Cardiac muscle cell (in vitro differentiated cells and primary cell): Measurements from ENCODE around the gene CNP. TPM values are rescaled to one million over a fixed set of nuclear protein-coding genes. Genes with fewer than 3 reads are reported as not detected.
"Not testable (repeated sequence)": the region's sequence is repeated elsewhere in the genome, so short reads cannot be mapped to it uniquely, and the experiment has no call there.

ENCODE experiments used
- DNase-seq, 2 donors: peaks; one replicate each; pipeline versions ENCODE4 v3.0.0 to v3.0.0-alpha.2; 2010 to 2017; ENCODE audit warnings: low read depth in 1 of 2, low spot score in 1 of 2
- H3K27ac ChIP-seq: fragments of 200-600 bp; sonication (generic); 2 replicates; pipeline ENCODE4 v1.5.1; 2016
- H3K27me3 ChIP-seq: fragments of 200-600 bp; sonication (generic); 2 replicates; pipeline ENCODE4 v1.6.0; 2016; ENCODE audit warnings: control low read depth
- H3K36me3 ChIP-seq: fragments of 200-600 bp; sonication (generic); 2 replicates; pipeline ENCODE4 v1.5.1; 2016; ENCODE audit warnings: control low read depth
- H3K4me1 ChIP-seq: fragments of 200-600 bp; sonication (generic); 2 replicates; pipeline ENCODE4 v1.8.1; 2017; ENCODE audit warnings: low read depth, mild to moderate bottlenecking, mixed run types
- H3K4me3 ChIP-seq: fragments of 200-600 bp; sonication (generic); 2 replicates; pipeline ENCODE4 v1.5.1; 2016; ENCODE audit warnings: mild to moderate bottlenecking
- H3K9me3 ChIP-seq: fragments of 200-600 bp; sonication (generic); 2 replicates; pipeline ENCODE4 v1.5.1; 2017; ENCODE audit warnings: low read depth, mild to moderate bottlenecking, control low read depth
- polyA plus RNA-seq: library from polyadenylated mRNA; unstranded; fragments of >200 nt; fragmentation: Nextera tagmentation; extraction: Ambion mirVana; gene quantifications from 2 replicates; pipeline ENCODE4 v1.2.1, GENCODE V29; 2016
- total RNA-seq: library from RNA; depleted of rRNA; stranded (reverse); fragments of >200 nt; gene quantifications from 2 replicates; pipeline ENCODE4 v1.2.3, GENCODE V29; 2016
- TF ChIP-seq, protein P1 (sequence below): IDR thresholded peaks from 2 replicates; pipeline ENCODE4 v1.5.1; 2012; ENCODE audit warnings: low read depth, mild to moderate bottlenecking, low read length

Gene CNP
- total and polyA plus RNA-seq, 2 experiments from 2014 or later, result 69.0 to 82.8 TPM

- Histone ChIP-seq H3K27ac (peak overlapping the region; percentile 76), H3K9me3 (no peaks in the 10 kb centered on the region), H3K4me1 (peaks cover 4% of the 10 kb centered on the region), H3K27me3 (no peaks in the 10 kb centered on the region), H3K36me3 (no peaks in the 10 kb centered on the region), H3K4me3 (no peak overlapping the region)
- DNase-seq, result peak in 1 of 2 donors; percentile 51
- TF ChIP-seq, protein P1, sequence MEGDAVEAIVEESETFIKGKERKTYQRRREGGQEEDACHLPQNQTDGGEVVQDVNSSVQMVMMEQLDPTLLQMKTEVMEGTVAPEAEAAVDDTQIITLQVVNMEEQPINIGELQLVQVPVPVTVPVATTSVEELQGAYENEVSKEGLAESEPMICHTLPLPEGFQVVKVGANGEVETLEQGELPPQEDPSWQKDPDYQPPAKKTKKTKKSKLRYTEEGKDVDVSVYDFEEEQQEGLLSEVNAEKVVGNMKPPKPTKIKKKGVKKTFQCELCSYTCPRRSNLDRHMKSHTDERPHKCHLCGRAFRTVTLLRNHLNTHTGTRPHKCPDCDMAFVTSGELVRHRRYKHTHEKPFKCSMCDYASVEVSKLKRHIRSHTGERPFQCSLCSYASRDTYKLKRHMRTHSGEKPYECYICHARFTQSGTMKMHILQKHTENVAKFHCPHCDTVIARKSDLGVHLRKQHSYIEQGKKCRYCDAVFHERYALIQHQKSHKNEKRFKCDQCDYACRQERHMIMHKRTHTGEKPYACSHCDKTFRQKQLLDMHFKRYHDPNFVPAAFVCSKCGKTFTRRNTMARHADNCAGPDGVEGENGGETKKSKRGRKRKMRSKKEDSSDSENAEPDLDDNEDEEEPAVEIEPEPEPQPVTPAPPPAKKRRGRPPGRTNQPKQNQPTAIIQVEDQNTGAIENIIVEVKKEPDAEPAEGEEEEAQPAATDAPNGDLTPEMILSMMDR, result no peak
These were observed 46.6 kb upstream of the CNP start for GRCh38 chr17:41919840-41920579.

DNA sequence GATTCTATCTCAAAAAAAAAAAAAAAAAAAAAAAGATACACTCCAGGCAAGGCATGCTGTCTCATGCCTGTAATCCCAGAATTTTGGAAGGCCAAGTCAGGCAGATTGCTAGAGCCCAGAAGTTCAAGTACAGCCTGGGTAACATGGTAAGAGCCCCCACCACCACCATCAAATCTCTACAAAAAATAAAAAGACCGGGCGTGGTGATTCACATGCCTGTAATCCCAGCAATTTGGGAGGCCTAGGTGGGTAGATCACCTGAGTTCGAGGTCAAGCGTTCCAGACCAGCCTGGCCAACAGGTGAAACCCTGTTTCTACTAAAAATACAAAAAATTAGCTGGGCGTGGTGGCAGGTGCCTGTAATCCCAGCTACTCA is 46.0 kb upstream of the CNP start:
- Histone ChIP-seq H3K4me3 (no peak overlapping the region), H3K27ac (no peak overlapping the region)

GRCh38 chr17:41925991-41926590 is 40.5 kb upstream of the CNP start:
- H3K9me3 ChIP-seq, result no peaks in the 10 kb centered on the region
- no peak overlapping the region for H3K4me3 ChIP-seq
- no peaks in the 10 kb centered on the region for H3K27me3 ChIP-seq
- no peak for DNase-seq
- no peak overlapping the region for H3K27ac ChIP-seq
- no peaks in the 10 kb centered on the region for H3K36me3 ChIP-seq
- TF ChIP-seq, protein P1, result no peak
- H3K4me1 ChIP-seq, result peaks cover 6% of the 10 kb centered on the region

More for the DNA sequence above, 46.0 kb upstream of the CNP start:
- no peak for DNase-seq
- Histone ChIP-seq H3K9me3 (no peaks in the 10 kb centered on the region), H3K27me3 (no peaks in the 10 kb centered on the region), H3K4me1 (peaks cover 4% of the 10 kb centered on the region), H3K36me3 (no peaks in the 10 kb centered on the region)
- TF ChIP-seq, protein P1, result no peak

GRCh38 chr17:41928693-41929251 is 37.8 kb upstream of the CNP start:
- Histone ChIP-seq H3K9me3 (no peaks in the 10 kb centered on the region), H3K27me3 (no peaks in the 10 kb centered on the region), H3K4me1 (peaks cover 6% of the 10 kb centered on the region), H3K36me3 (no peaks in the 10 kb centered on the region), H3K4me3 (no peak overlapping the region), H3K27ac (no peak overlapping the region)
- TF ChIP-seq, protein P1, result no peak
- no peak for DNase-seq

DNA sequence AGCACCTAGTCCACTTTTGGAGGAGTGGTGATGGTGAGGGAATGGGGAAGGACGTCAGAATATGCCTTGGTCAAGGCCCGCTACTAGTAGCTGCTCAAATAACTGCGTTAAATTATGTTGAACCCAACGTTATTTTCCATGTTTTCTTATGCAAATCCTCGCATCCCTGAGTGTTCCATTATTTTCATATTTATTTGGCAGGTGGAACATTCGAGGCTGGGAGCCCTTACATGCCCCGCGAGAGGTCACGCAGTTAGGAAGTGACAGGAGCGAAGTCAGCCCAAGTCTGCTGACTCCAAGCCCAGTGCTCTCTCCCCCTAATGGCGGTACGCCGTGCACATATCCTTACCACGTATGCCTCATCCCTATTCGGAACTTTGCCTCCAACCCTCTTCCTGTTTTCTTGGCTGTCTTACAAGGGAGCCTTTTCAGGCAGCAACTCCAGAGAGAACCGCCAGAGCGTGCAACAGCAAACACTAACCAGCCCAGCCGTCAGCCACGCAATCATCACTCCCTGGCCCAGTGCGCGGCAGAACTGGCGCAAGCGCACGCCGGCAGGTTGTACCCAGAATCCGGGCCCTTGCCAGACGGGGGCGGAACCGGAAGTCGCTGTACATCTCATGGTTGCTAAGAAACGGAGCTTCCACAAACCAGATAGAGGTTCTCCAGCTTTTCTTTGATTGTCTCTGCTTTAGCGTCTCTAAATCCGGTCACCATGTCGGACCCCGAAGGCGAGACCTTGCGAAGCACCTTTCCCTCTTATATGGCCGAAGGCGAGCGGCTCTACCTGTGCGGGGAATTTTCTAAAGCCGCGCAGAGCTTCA is 36.4 kb upstream of the CNP start, which contains the start of gene ODAD4:
TSS of gene ODAD4 (plus strand) at position 609 of the 824 bp plus-strand sequence. CDS start at position 716, 107 bp downstream.
- Histone ChIP-seq H3K27ac (peak within 1 kb of the TSS; percentile 85), H3K4me1 (peaks cover 14% of the 10 kb centered on the region)
- TF ChIP-seq, protein P1, result peak; percentile 57

GRCh38 chr17:41930833-41931156 is 35.8 kb upstream of the CNP start:
- peak overlapping the region; percentile 62 for H3K4me3 ChIP-seq
- H3K27me3 ChIP-seq, H3K36me3 ChIP-seq, H3K9me3 ChIP-seq, DNase-seq: not testable (repeated sequence)
- peaks cover 14% of the 10 kb centered on the region for H3K4me1 ChIP-seq
- peak overlapping the region; percentile 44 for H3K27ac ChIP-seq

More for the DNA sequence above, 36.4 kb upstream of the CNP start, which contains the start of gene ODAD4:
- Histone ChIP-seq H3K36me3 (no peaks in the 10 kb centered on the region), H3K27me3 (no peaks in the 10 kb centered on the region), H3K9me3 (no peaks in the 10 kb centered on the region), H3K4me3 (peak within 1 kb of the TSS; percentile 62)
- peak; percentile 98 to 99 for DNase-seq

- not testable (repeated sequence) for H3K9me3 ChIP-seq, H3K27me3 ChIP-seq, H3K36me3 ChIP-seq, DNase-seq, H3K4me3 ChIP-seq, H3K27ac ChIP-seq
- peaks cover 14% of the 10 kb centered on the region for H3K4me1 ChIP-seq
These were observed 34.9 kb upstream of the CNP start for GRCh38 chr17:41931715-41932114.
